T-helper 17 cell (primary cell): Measurements from ENCODE around the gene KXD1. TPM values are rescaled to one million over a fixed set of nuclear protein-coding genes. Genes with fewer than 3 reads are reported as not detected.
A peak's percentile ranks its signal among the peaks of the same experiment; 100 is the strongest.

Source experiments
- ATAC-seq: fragments of 150-1000 bp; cut with Tn5 transposase; 2 replicates; pipeline ENCODE4 v1.10.0; 2021; ENCODE audit warnings: mild to moderate bottlenecking, moderate library complexity
- DNase-seq, 3 donors: peaks; one replicate each; pipeline versions ENCODE4 v3.0.0 to v3.0.0-alpha.2; 2020 to 2021
- H3K9me3 ChIP-seq: one replicate; pipeline ENCODE4 v1.7.0; 2013; ENCODE audit warnings: low read length, mild to moderate bottlenecking; ENCODE audit not compliant: control insufficient read depth, poor library complexity, severe bottlenecking
- H3K27ac Mint-ChIP-seq: one replicate; pipeline ENCODE4 v1.8.0; 2022; ENCODE audit warnings: mild to moderate bottlenecking, moderate library complexity, mixed read lengths
- H3K27me3 Mint-ChIP-seq: one replicate; pipeline ENCODE4 v1.8.0; 2022; ENCODE audit warnings: mixed read lengths
- H3K36me3 Mint-ChIP-seq: one replicate; pipeline ENCODE4 v1.8.0; 2022; ENCODE audit warnings: low read depth, mixed read lengths
- H3K4me1 Mint-ChIP-seq: one replicate; pipeline ENCODE4 v1.8.0; 2022; ENCODE audit warnings: mild to moderate bottlenecking, mixed read lengths
- H3K4me3 Mint-ChIP-seq: one replicate; pipeline ENCODE4 v1.8.0; 2022; ENCODE audit warnings: mild to moderate bottlenecking, moderate library complexity, mixed read lengths
- total RNA-seq, 4 donors: library from RNA in 2 of 4; stranded (reverse) in 2 of 4; gene quantifications; one replicate each; pipeline ENCODE4 v1.2.3 and lab custom pipeline; 2022 to 2026

Gene KXD1
- total RNA-seq, 2 donors from 2014 or later, result 69.6 to 78.5 TPM

DNA sequence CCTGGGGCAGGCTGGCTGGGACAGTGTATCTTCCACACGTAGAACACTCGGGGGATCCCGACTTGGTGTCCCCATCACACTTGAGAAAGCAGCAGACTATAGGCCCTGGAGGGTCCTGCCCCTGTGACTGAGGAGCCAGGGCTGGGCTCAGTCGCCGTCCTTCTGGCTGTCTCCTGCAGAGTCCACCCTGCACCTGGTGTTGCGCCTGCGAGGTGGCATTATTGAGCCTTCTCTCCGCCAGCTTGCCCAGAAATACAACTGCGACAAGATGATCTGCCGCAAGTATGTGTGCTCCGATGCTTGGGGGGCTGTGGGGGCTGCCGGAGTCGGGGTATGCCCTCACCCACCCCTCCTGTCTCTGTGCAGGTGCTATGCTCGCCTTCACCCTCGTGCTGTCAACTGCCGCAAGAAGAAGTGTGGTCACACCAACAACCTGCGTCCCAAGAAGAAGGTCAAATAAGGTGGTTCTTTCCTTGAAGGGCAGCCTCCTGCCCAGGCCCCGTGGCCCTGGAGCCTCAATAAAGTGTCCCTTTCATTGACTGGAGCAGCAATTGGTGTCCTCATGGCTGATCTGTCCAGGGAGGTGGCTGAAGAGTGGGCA, 17.1 kb downstream of the KXD1 start:
- Mint-ChIP-seq H3K27me3 (no peaks in the 10 kb centered on the region), H3K27ac (no peak overlapping the region), H3K36me3 (peaks cover 3% of the 10 kb centered on the region), H3K4me1 (peaks cover 20% of the 10 kb centered on the region), H3K4me3 (peak overlapping the region; percentile 60)
- no peaks in the 10 kb centered on the region for H3K9me3 ChIP-seq
- DNase-seq (no peak), ATAC-seq (no peak)

- no peaks in the 10 kb centered on the region for H3K9me3 ChIP-seq
- Mint-ChIP-seq H3K36me3 (peaks cover 3% of the 10 kb centered on the region), H3K27me3 (no peaks in the 10 kb centered on the region), H3K4me3 (no peak overlapping the region), H3K4me1 (peaks cover 18% of the 10 kb centered on the region), H3K27ac (no peak overlapping the region)
- DNase-seq, result no peak
- ATAC-seq, result no peak
These were observed 18.7 kb downstream of the KXD1 start for GRCh38 chr19:18576383-18576782.

GRCh38 chr19:18577365-18577914, 19.8 kb downstream of the KXD1 start:
- ATAC-seq (no peak), DNase-seq (no peak)
- Mint-ChIP-seq H3K27ac (no peak overlapping the region), H3K36me3 (peaks cover 3% of the 10 kb centered on the region), H3K27me3 (no peaks in the 10 kb centered on the region), H3K4me1 (peaks cover 11% of the 10 kb centered on the region), H3K4me3 (no peak overlapping the region)
- H3K9me3 ChIP-seq, result no peaks in the 10 kb centered on the region

GRCh38 chr19:18580311-18580710, 22.6 kb downstream of the KXD1 start:
- no peaks in the 10 kb centered on the region for H3K9me3 ChIP-seq
- H3K4me3 Mint-ChIP-seq, result no peak overlapping the region
- no peaks in the 10 kb centered on the region for H3K36me3 Mint-ChIP-seq
- H3K27ac Mint-ChIP-seq, result no peak overlapping the region
- ATAC-seq, result no peak
- H3K27me3 Mint-ChIP-seq, result no peaks in the 10 kb centered on the region
- no peak for DNase-seq
- H3K4me1 Mint-ChIP-seq, result peaks cover 1% of the 10 kb centered on the region

DNA sequence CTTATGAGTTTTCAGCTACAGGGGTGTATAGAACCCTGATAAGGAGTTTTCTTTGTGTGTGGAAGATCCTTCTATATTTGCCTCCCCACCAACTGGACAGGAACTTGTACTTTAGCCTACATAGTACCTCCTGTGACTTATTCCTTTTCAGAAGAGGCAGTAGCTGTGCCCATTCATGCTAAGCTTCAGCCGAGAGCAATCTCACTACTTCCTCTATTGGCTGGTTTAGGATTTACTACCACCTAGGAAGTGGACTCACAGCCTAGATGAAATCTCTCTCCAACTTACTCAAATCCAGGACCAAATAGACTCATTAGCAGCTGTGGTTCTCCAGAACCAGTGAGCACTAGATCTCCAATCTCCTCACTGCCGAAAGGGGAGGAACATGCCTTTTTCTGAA, 28.6 kb downstream of the KXD1 start:
- H3K4me1 Mint-ChIP-seq, result peaks cover 27% of the 10 kb centered on the region
- H3K9me3 ChIP-seq, result no peaks in the 10 kb centered on the region
- DNase-seq, result no peak
- ATAC-seq, result no peak
- H3K36me3 Mint-ChIP-seq, result no peaks in the 10 kb centered on the region
- no peak overlapping the region for H3K4me3 Mint-ChIP-seq
- H3K27me3 Mint-ChIP-seq, result no peaks in the 10 kb centered on the region
- no peak overlapping the region for H3K27ac Mint-ChIP-seq

DNA sequence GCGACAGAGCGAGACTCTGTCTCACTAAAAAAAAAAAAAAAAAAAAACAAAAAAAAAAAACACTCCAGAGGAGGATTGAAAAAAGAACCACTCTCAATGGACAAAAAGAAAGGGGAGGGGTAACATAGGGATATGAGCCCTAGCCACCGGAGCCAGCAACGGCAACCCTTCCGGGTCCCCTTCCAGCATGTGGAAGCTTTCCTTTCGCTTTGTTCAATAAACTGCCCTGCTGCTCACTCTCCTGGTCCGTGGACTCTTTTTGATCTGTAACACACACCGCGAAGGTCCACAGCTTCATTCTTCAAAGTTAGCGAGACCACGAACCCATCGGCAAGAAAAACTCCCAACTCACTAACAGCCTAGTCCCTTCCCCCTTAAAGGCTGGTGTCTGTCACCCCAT, 29.9 kb downstream of the KXD1 start:
- ATAC-seq, result no peak
- no peaks in the 10 kb centered on the region for H3K27me3 Mint-ChIP-seq
- peaks cover 27% of the 10 kb centered on the region for H3K4me1 Mint-ChIP-seq
- peak overlapping the region; percentile 89 for H3K27ac Mint-ChIP-seq
- no peaks in the 10 kb centered on the region for H3K9me3 ChIP-seq
- DNase-seq, result no peak
- no peaks in the 10 kb centered on the region for H3K36me3 Mint-ChIP-seq
- H3K4me3 Mint-ChIP-seq, result no peak overlapping the region

DNA sequence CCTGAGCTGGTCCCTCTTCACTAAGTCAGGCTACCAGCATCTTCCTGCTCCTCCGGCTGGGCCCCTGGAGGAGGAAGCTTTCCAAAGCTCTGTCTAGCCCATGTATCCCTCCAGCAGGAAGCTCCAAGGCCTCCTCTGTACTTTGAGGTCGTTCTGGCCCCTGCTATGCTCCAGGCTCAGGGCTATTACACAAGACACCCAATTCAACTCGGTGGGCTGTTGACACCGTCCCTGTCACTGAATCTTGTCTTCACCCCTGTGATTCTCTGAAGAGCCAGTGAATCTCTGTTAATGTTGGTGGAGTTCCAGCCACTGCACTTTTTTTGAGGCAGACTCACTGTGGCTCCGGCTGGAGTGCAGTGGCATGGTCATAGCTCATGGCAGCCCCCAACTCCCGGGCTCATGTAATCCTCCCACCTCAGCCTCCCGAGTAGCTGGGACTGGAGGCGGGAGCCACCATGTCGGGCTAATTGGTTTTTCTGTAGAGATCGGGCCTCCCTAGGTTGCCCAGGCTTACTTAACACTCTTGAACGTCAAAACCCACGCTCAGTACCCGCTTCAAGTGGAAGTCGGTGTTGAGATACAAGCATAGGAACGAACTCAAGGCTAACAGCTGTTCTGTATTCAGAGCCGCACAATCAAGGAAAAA, 30.4 kb downstream of the KXD1 start:
- H3K4me1 Mint-ChIP-seq, result peaks cover 27% of the 10 kb centered on the region
- H3K4me3 Mint-ChIP-seq, result peak overlapping the region; percentile 89
- ATAC-seq, result peak; percentile 5
- H3K9me3 ChIP-seq, result no peaks in the 10 kb centered on the region
- peak overlapping the region; percentile 89 for H3K27ac Mint-ChIP-seq
- DNase-seq, result no peak
- no peaks in the 10 kb centered on the region for H3K36me3 Mint-ChIP-seq
- no peaks in the 10 kb centered on the region for H3K27me3 Mint-ChIP-seq

DNA sequence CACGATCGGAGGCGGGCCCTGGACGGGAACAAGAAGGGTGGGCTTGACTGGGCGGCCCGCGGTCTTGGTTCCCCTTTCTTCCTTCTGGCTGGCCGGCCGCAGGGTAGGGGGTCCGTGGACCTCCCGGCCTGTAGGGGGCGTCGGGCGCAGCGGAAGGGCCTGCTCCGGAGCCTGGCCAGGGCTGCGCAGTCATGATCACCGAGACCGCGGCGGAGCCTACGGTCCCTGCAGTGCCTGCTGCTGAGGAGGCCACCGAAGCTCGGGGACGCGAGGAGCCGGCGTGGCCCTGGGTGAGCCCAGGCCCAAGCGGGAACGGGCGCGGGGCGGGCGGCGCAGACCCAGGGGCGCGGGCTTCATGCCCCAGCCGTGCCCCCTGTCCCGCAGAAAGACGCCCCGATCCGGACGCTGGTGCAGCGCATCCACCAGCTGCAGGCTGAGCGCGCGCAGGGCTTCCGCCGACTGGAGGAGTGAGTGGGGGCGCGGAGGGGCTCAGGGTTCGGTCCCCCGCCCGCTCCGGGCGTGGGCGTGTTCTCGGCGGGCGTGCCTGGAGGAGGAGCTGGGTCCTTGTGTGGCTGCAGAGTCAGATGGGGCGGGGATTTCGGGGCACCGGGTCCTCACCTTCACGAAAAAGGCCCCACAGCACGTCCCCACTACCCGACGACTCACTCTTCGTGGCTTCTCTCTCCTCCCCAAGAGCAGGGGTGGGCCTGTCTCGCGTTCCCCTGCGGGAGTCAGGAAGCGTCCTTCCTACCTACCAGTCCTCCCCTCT, 31.1 kb downstream of the KXD1 start, which contains the start of gene REX1BD:
Gene REX1BD (plus strand): TSS at position 188 of the 769 bp plus-strand sequence. CDS start 4 bp downstream, at position 192.
- Mint-ChIP-seq H3K36me3 (no peaks in the 10 kb centered on the region), H3K27me3 (no peaks in the 10 kb centered on the region)
- ATAC-seq, result peak; percentile 82

DNA sequence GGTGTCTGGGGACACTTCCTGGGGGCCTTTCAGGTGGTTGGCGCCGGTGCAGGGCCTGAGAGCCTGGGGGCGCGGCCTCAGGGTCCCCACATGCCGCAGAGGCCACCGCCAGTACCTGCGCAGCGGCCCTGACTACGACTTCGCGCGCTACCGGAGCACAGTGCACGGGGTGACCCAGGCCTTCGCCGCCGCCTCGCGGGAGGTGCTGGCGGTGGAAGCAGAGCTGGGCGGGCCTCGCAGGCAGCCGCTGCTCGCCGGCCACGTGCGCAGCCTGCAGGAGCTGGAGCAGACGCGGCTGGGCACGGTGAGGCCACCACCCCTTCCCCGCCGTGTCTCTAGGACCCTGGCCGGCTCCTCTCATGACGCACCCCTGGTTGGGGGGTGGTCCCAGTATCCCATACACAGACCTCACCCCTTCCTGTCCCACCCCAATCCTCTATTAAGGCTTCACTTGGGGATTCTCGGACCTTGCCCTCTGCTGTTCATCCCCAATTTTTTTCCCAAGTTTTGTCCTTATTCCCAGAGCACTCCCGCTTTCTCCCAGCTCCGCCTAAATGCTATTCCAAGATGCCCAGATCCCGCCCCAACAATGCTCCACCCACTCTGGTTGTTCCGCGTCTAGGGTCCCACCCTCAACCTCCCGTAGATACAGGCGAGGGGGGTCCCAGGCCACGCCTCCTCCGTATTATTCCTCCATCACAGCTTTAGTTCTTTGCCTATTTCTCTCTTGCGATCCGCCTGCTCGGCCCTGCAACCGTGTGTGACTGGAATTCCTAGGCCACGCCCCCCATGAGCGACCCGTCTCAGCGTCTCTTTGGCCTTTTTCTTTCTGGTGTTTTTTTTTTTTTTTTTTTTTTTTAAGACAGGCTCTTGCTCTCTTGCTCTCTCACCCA, 32.0 kb downstream of the KXD1 start:
- peak overlapping the region; percentile 89 for H3K4me3 Mint-ChIP-seq
- peaks cover 29% of the 10 kb centered on the region for H3K4me1 Mint-ChIP-seq
- H3K36me3 Mint-ChIP-seq, result no peaks in the 10 kb centered on the region
- H3K27ac Mint-ChIP-seq, result peak overlapping the region; percentile 76
- no peaks in the 10 kb centered on the region for H3K27me3 Mint-ChIP-seq
- H3K9me3 ChIP-seq, result no peaks in the 10 kb centered on the region
- ATAC-seq, result peak; percentile 68
- peak; percentile 61 to 72 (median 67) for DNase-seq

More for the DNA sequence above, 31.1 kb downstream of the KXD1 start, which contains the start of gene REX1BD:
- peak; percentile 73 to 84 (median 79) for DNase-seq
- H3K9me3 ChIP-seq, result no peaks in the 10 kb centered on the region
- H3K4me3 Mint-ChIP-seq, result peak within 1 kb of the TSS; percentile 89
- H3K27ac Mint-ChIP-seq, result peak within 1 kb of the TSS; percentile 89
- peaks cover 27% of the 10 kb centered on the region for H3K4me1 Mint-ChIP-seq

DNA sequence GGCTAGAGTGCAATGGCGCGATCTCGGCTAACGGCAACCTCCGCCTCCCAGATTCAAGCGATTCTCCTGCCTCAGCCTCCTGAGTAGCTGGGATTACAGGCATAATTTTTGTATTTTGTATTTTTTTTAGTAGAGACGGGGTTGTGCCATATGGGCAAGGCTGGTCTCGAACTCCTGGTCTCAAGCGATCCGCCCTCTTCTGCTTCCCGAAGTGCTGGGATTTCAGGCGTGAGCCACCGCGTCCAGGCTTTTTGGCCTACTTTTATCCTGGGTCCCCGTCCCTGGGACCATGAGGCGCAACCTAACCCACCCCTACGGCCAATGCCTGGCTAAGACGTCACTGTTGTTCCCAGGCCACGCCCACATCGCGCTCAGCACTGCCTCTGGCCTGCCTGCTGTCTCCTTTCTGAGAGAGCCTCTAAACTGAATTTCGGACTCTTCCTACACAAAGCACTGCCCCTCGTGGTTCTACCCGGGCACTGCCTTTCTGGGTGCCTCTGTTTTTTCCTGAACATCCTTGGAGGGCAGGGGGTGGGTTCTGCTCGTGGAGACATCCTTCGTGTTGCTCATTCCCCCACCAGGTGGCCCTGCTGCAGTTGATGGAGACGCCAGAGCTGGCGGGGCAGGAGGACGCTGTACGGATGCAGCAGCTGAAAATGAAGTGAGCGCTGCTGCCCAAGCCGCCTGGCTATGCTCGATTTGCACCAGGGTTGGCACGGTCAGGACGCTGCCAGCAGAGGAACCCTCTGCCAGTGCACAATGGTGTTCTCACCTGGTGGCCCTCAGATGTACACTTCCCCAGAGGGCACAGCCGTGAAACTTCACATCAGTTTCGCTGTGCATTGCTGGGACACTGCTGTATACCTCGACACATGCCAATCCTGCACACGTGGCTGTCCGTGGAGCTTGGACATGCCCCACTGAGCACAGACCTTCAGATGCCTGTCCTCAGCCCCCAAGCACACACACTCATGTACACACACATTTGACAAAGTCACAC, 32.9 kb downstream of the KXD1 start:
- Mint-ChIP-seq H3K27me3 (no peaks in the 10 kb centered on the region), H3K36me3 (no peaks in the 10 kb centered on the region), H3K27ac (peak overlapping the region; percentile 84), H3K4me3 (peak overlapping the region; percentile 89), H3K4me1 (peaks cover 28% of the 10 kb centered on the region)
- no peaks in the 10 kb centered on the region for H3K9me3 ChIP-seq
- DNase-seq, result no peak
- ATAC-seq, result no peak

- H3K27me3 Mint-ChIP-seq, result no peaks in the 10 kb centered on the region
- H3K4me1 Mint-ChIP-seq, result peaks cover 23% of the 10 kb centered on the region
- H3K9me3 ChIP-seq, result no peaks in the 10 kb centered on the region
- peak overlapping the region; percentile 84 for H3K27ac Mint-ChIP-seq
- DNase-seq, result no peak
- H3K36me3 Mint-ChIP-seq, result no peaks in the 10 kb centered on the region
- no peak for ATAC-seq
- no peak overlapping the region for H3K4me3 Mint-ChIP-seq
These were observed 34.2 kb downstream of the KXD1 start for GRCh38 chr19:18591735-18592385.
